ENCODE results near the gene DNHD1. TPM values are rescaled to one million over a fixed set of nuclear protein-coding genes. Genes with fewer than 3 reads are reported as not detected.

The DNHD1 gene
- total and polyA plus RNA-seq, 2 of the 4 experiments (the other 2 are of a cell fraction): 1.8 to 3.6 TPM

- BruUV-seq (replicated peaks): no TSS peak
- TF ChIP-seq, protein P1, sequence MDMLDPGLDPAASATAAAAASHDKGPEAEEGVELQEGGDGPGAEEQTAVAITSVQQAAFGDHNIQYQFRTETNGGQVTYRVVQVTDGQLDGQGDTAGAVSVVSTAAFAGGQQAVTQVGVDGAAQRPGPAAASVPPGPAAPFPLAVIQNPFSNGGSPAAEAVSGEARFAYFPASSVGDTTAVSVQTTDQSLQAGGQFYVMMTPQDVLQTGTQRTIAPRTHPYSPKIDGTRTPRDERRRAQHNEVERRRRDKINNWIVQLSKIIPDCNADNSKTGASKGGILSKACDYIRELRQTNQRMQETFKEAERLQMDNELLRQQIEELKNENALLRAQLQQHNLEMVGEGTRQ (IDR thresholded peaks at IDR 0.05; ENCODE audit: low read depth, low read length): no peak
- no peak for TF ChIP-seq RFX5 (IDR thresholded peaks at IDR 0.05; ENCODE audit: low read depth, low read length)
- no peak for TF ChIP-seq NFE2L2 (IDR thresholded peaks at IDR 0.05; ENCODE audit: low read depth, low read length)
- TF ChIP-seq CTCF (conservative IDR thresholded peaks at IDR 0.05; ENCODE audit: low read depth, low read length): no peak
- TF ChIP-seq POLR2A (IDR thresholded peaks at IDR 0.05; ENCODE audit: low read depth, low read length): no peak
- TF ChIP-seq CHD1 (IDR thresholded peaks at IDR 0.05; ENCODE audit: low read depth, low read length): no peak
- TF ChIP-seq RAD21 (IDR thresholded peaks at IDR 0.05; ENCODE audit: low read length): no peak
- TF ChIP-seq BHLHE40 (IDR thresholded peaks at IDR 0.05; ENCODE audit: low read depth, low read length): no peak
- TF ChIP-seq CEBPB (IDR thresholded peaks at IDR 0.05; ENCODE audit: low read depth, low read length): no peak
- H2BK5ac ChIP-seq (ENCODE audit: low read depth, low read length, poor library complexity, severe bottlenecking): no peak overlapping the region
- POLR2A ChIA-PET (ENCODE audit: unreplicated experiment): no interaction called here
- H4K91ac ChIP-seq (ENCODE audit: insufficient read depth, low read depth, low read length): no peak overlapping the region
- no peak overlapping the region for H3K4me3 ChIP-seq (ENCODE audit: insufficient read depth, low read depth, low read length)
- H3K4me2 ChIP-seq (ENCODE audit: low read depth, low read length): no peak overlapping the region
- H2BK15ac ChIP-seq (ENCODE audit: low read depth, low read length): no peak overlapping the region
- no peak overlapping the region for H3K56ac ChIP-seq (ENCODE audit: extremely low read depth, insufficient read depth, low read length)
- DNase-seq (no peak), ATAC-seq (ENCODE audit: low read depth) (no peak)
- H4K5ac ChIP-seq (ENCODE audit: low read depth, low read length): no peak overlapping the region
- H4K8ac ChIP-seq (ENCODE audit: low read depth in 2 of 2, low read length in 2 of 2): no peak overlapping the region
- WGBS, 2 experiments (ENCODE audit: extremely low coverage in 2 of 2, insufficient read length in 1 of 2): no CpG with 5 or more reads among the region's 2 CpGs
- no peaks in the 10 kb centered on the region for H3K36me3 ChIP-seq (ENCODE audit: control insufficient read depth, insufficient read depth, low read length)
- no peak overlapping the region for H3K9ac ChIP-seq (ENCODE audit: low read depth, low read length)
- H3K9me1 ChIP-seq (ENCODE audit: insufficient read depth, low read length): peaks cover 10% of the 10 kb centered on the region; the same call in 1 of the 2 replicates
- intact Hi-C loops (cut with micrococcal nuclease) (no loop called here), dilution Hi-C loops (cut with HindIII; ENCODE audit: low sequenced_read_pairs, unreplicated experiment) (no loop called here), in situ Hi-C loops (cut with MboI; ENCODE audit: low sequenced_read_pairs) (no loop called here)
- H4K20me1 ChIP-seq (ENCODE audit: insufficient read depth, low read length): no peaks in the 10 kb centered on the region
- H2AFZ ChIP-seq (replicated peaks; ENCODE audit: low read length, poor library complexity): no peak overlapping the region
- H3K4ac ChIP-seq (ENCODE audit: low read depth, low read length): no peak overlapping the region
- H3K18ac ChIP-seq (ENCODE audit: low read depth, low read length): no peak overlapping the region
- H3K23ac ChIP-seq (ENCODE audit: low read depth, low read length): no peak overlapping the region
- H3K9me3 ChIP-seq (ENCODE audit: control insufficient read depth, insufficient read depth, low read length): peaks cover 2% of the 10 kb centered on the region; the same call in 1 of the 2 replicates
- H3K4me1 ChIP-seq (ENCODE audit: control insufficient read depth, insufficient read depth, low read length): peaks cover 4% of the 10 kb centered on the region; the same call in 1 of the 2 replicates
- CTCF ChIA-PET: no interaction called here
- no peak overlapping the region for H2AK9ac ChIP-seq (replicated peaks; ENCODE audit: low read depth, low read length, poor library complexity)
- no peaks in the 10 kb centered on the region for H3K27me3 ChIP-seq (ENCODE audit: control insufficient read depth, insufficient read depth, low read length)
- H2BK20ac ChIP-seq (ENCODE audit: low read depth, low read length): no peak overlapping the region
- no peak overlapping the region for H2BK120ac ChIP-seq (ENCODE audit: low read depth, low read length)
- peaks cover 0 to 6% of the 10 kb centered on the region in 2 experiments; a peak in 2 of 4 replicates for H3K79me1 ChIP-seq (ENCODE audit: low read depth in 1 of 2, low read length in 2 of 2)
- no peak overlapping the region for H3K27ac ChIP-seq (ENCODE audit: insufficient read depth, low read length)
- no peak overlapping the region for H2AK5ac ChIP-seq (ENCODE audit: low read depth, low read length)
- no peak overlapping the region for H3K14ac ChIP-seq (replicated peaks; ENCODE audit: low read depth, low read length)
Measured at GRCh38 chr11:6579681-6580080, 82.6 kb downstream of the DNHD1 start.
